PC-3 (cell line): ENCODE measurements around the gene SCN10A. TPM values are rescaled to one million over a fixed set of nuclear protein-coding genes. Genes with fewer than 3 reads are reported as not detected.

Source experiments
- ATAC-seq: fragments of 200-7000 bp; cut with Tn5 transposase; 2 replicates; pipeline ENCODE4 v1.9.1; 2020; ENCODE audit warnings: mild to moderate bottlenecking, moderate library complexity
- BruUV-seq: library from RNA; stranded (reverse); fragments of 400-500 nt; replicated peaks from 2 replicates; lab custom pipeline; 2021; lab: Mats Ljungman, UMichigan
- CTCF ChIA-PET: fragments of 300-600 bp; sonication (Branson Sonifier 250); formaldehyde crosslinking; loops from one replicate; lab custom pipeline; 2022; ENCODE audit warnings: antibody characterized with exemption; lab: Charles Lee
- POLR2A ChIA-PET: fragments of 300-600 bp; sonication (Branson Sonifier 250); formaldehyde crosslinking; loops from one replicate; lab custom pipeline; 2022; ENCODE audit warnings: antibody characterized with exemption; ENCODE audit not compliant: unreplicated experiment; lab: Charles Lee
- DNase-seq: peaks from one replicate; pipeline ENCODE4 v3.0.0-alpha.2; 2015
- H2AFZ ChIP-seq: fragments of 300-600 bp; sonication (generic); 2 replicates; pipeline ENCODE4 v1.6.0; 2016; ENCODE audit warnings: antibody characterized with exemption, low read length
- H3F3A ChIP-seq: fragments of 300-600 bp; sonication (generic); one replicate; pipeline ENCODE4 v1.6.0; 2017; ENCODE audit warnings: antibody characterized with exemption, low read length, control low read depth, mild to moderate bottlenecking; ENCODE audit not compliant: unreplicated experiment
- H3K27ac ChIP-seq: fragments of 300-600 bp; sonication (generic); 2 replicates; pipeline ENCODE4 v1.5.1; 2016; ENCODE audit warnings: mild to moderate bottlenecking, low read length
- H3K27me3 ChIP-seq: fragments of 300-600 bp; sonication (generic); 2 replicates; pipeline ENCODE4 v1.6.1; 2016; ENCODE audit warnings: low read length, mixed read lengths
- H3K36me3 ChIP-seq: fragments of 300-600 bp; sonication (generic); 2 replicates; pipeline ENCODE4 v1.6.1; 2016; ENCODE audit warnings: low read depth, mixed run types, low read length, mixed read lengths
- H3K4me1 ChIP-seq: fragments of 300-600 bp; sonication (generic); 2 replicates; pipeline ENCODE4 v1.5.1; 2016; ENCODE audit warnings: low read length; ENCODE audit not compliant: insufficient read depth
- H3K4me2 ChIP-seq: fragments of 300-600 bp; sonication (generic); 2 replicates; pipeline ENCODE4 v1.6.0; 2016; ENCODE audit warnings: low read length
- H3K4me3 ChIP-seq: fragments of 300-600 bp; sonication (generic); 2 replicates; pipeline ENCODE4 v1.5.1; 2016; ENCODE audit warnings: mild to moderate bottlenecking, low read length, mixed read lengths
- H3K79me2 ChIP-seq: fragments of 300-600 bp; sonication (generic); 2 replicates; pipeline ENCODE4 v1.6.1; 2017; ENCODE audit warnings: low read length, mixed read lengths
- H3K9ac ChIP-seq: fragments of 300-600 bp; sonication (generic); 2 replicates; pipeline ENCODE4 v1.6.0; 2016; ENCODE audit warnings: mild to moderate bottlenecking, low read length
- H3K9me2 ChIP-seq: fragments of 300-600 bp; sonication (generic); replicated peaks from 2 replicates; pipeline ENCODE4 v1.6.1; 2016; ENCODE audit warnings: mixed run types, low read length, mixed read lengths
- H3K9me3 ChIP-seq: fragments of 300-600 bp; sonication (generic); 2 replicates; pipeline ENCODE4 v1.6.1; 2016; ENCODE audit warnings: low read length, mixed read lengths
- H4K20me1 ChIP-seq: fragments of 300-600 bp; sonication (generic); 2 replicates; pipeline ENCODE4 v1.6.1; 2016; ENCODE audit warnings: low read length, mixed read lengths
- EZH2 ChIP-seq: fragments of 300-600 bp; sonication (generic); IDR thresholded peaks from one replicate; pipeline ENCODE4 v1.6.1; 2017; ENCODE audit warnings: antibody characterized with exemption, mild to moderate bottlenecking, low read length; ENCODE audit not compliant: unreplicated experiment
- EZH2phosphoT487 ChIP-seq: fragments of 300-600 bp; sonication (generic); IDR thresholded peaks from 2 replicates; pipeline ENCODE4 v1.6.1; 2018; ENCODE audit warnings: mild to moderate bottlenecking, antibody characterized with exemption, low read length, borderline replicate concordance
- intact Hi-C: fragments of 100-400 bp; cut with micrococcal nuclease; formaldehyde crosslinking; loops from 2 replicates; pipeline ENCODE4 v1.9.0; 2023
- total RNA-seq: library from RNA; depleted of rRNA; stranded (reverse); fragments of >200 nt; gene quantifications from 2 replicates; pipeline ENCODE4 v1.2.3, GENCODE V29; 2014
- TF ChIP-seq, protein P1 (sequence below): fragments of 300-600 bp; sonication (generic); conservative IDR thresholded peaks from 2 replicates; pipeline ENCODE4 v1.5.1; 2017; ENCODE audit warnings: antibody characterized with exemption, low read depth, mild to moderate bottlenecking, low read length

The SCN10A gene
- total RNA-seq, 1 experiment from 2014 or later = not detected

DNA sequence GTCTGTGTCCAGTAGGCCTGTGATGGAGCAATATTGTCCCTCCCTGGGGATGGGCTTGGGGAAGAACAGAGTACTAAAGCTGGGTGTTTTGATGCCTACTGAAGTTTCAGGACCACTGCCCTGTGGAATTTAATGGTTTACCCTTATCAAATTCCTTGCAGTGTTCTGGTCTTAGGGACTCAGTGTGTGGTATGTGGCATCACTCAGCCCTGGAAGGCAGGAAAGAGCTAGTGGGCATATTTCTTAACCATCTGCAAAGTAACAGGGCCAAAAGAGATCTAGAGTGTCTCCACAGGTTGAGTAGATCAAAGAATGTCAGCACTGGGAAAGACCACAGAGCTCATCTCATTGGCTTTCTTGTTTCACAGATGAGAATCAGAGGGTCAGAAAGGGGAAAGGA is 11.8 kb upstream of the SCN10A start:
- ATAC-seq = no peak
- Histone ChIP-seq H3F3A (no peaks in the 10 kb centered on the region), H3K36me3 (no peaks in the 10 kb centered on the region), H3K79me2 (no peaks in the 10 kb centered on the region), H3K4me3 (no peak overlapping the region), H4K20me1 (no peaks in the 10 kb centered on the region), H3K9ac (no peak overlapping the region), H3K27me3 (peaks cover 27% of the 10 kb centered on the region), H2AFZ (no peak overlapping the region), H3K27ac (no peak overlapping the region), H3K4me2 (no peak overlapping the region), H3K4me1 (peaks cover 10% of the 10 kb centered on the region), H3K9me2 (no peaks in the 10 kb centered on the region), H3K9me3 (no peaks in the 10 kb centered on the region)
- ChIA-PET POLR2A (no interaction called here), CTCF (no interaction called here)
- DNase-seq = no peak
- intact Hi-C loops = no loop called here
- no TSS peak for BruUV-seq
- TF ChIP-seq EZH2phosphoT487 (no peak), EZH2 (no peak)
- TF ChIP-seq, protein P1, sequence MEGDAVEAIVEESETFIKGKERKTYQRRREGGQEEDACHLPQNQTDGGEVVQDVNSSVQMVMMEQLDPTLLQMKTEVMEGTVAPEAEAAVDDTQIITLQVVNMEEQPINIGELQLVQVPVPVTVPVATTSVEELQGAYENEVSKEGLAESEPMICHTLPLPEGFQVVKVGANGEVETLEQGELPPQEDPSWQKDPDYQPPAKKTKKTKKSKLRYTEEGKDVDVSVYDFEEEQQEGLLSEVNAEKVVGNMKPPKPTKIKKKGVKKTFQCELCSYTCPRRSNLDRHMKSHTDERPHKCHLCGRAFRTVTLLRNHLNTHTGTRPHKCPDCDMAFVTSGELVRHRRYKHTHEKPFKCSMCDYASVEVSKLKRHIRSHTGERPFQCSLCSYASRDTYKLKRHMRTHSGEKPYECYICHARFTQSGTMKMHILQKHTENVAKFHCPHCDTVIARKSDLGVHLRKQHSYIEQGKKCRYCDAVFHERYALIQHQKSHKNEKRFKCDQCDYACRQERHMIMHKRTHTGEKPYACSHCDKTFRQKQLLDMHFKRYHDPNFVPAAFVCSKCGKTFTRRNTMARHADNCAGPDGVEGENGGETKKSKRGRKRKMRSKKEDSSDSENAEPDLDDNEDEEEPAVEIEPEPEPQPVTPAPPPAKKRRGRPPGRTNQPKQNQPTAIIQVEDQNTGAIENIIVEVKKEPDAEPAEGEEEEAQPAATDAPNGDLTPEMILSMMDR = no peak

GRCh38 chr3:38826001-38826400 is 10.0 kb upstream of the SCN10A start:
- TF ChIP-seq EZH2phosphoT487 (no peak), EZH2 (no peak)
- TF ChIP-seq, protein P1 = no peak
- intact Hi-C loops = no loop called here
- H2AFZ ChIP-seq = no peak overlapping the region
- ChIA-PET POLR2A (no interaction called here), CTCF (no interaction called here)
- H3K79me2 ChIP-seq = no peaks in the 10 kb centered on the region
- no peaks in the 10 kb centered on the region for H3K9me3 ChIP-seq
- no TSS peak for BruUV-seq
- no peak overlapping the region for H3K4me2 ChIP-seq
- DNase-seq = no peak
- no peaks in the 10 kb centered on the region for H3K36me3 ChIP-seq
- no peak overlapping the region for H3K27ac ChIP-seq
- H3K9ac ChIP-seq = no peak overlapping the region
- H3K4me1 ChIP-seq = peaks cover 10% of the 10 kb centered on the region
- H3K4me3 ChIP-seq = no peak overlapping the region
- no peaks in the 10 kb centered on the region for H3F3A ChIP-seq
- H3K9me2 ChIP-seq = no peaks in the 10 kb centered on the region
- ATAC-seq = no peak
- H4K20me1 ChIP-seq = no peaks in the 10 kb centered on the region
- peaks cover 39% of the 10 kb centered on the region for H3K27me3 ChIP-seq

GRCh38 chr3:38824349-38824748 is 8.3 kb upstream of the SCN10A start:
- Histone ChIP-seq H3K27ac (no peak overlapping the region), H3K9ac (no peak overlapping the region), H4K20me1 (no peaks in the 10 kb centered on the region), H3K4me3 (no peak overlapping the region), H3K79me2 (no peaks in the 10 kb centered on the region), H2AFZ (no peak overlapping the region), H3K9me3 (no peaks in the 10 kb centered on the region), H3K9me2 (no peaks in the 10 kb centered on the region), H3K36me3 (no peaks in the 10 kb centered on the region), H3K27me3 (peaks cover 39% of the 10 kb centered on the region), H3K4me1 (peaks cover 4% of the 10 kb centered on the region), H3K4me2 (no peak overlapping the region), H3F3A (no peaks in the 10 kb centered on the region)
- ChIA-PET POLR2A (no interaction called here), CTCF (no interaction called here)
- no peak for ATAC-seq
- intact Hi-C loops = no loop called here
- BruUV-seq = no TSS peak
- no peak for DNase-seq
- TF ChIP-seq EZH2phosphoT487 = no peak
